Tibial artery (tissue), 4 donors: ENCODE results near the gene PBLD.
A peak's percentile ranks its signal among the peaks of the same experiment; 100 is the strongest.

Experiments
- DNase-seq, 2 donors: peaks; one replicate each; pipeline ENCODE4 v3.0.0-alpha.2; 2019
- H3K27ac ChIP-seq, 2 donors: fragments of 200-600 bp; sonication (generic) in 1 of 2; 1 replicate in 1 of 2; 2 replicates in 1 of 2; pipeline ENCODE4 v1.5.1; 2018 to 2019; ENCODE audit warnings: mild to moderate bottlenecking in 1 of 2
- H3K27me3 ChIP-seq, 2 donors: fragments of 200-600 bp; sonication (generic) in 1 of 2; one replicate each; pipeline versions ENCODE4 v1.5.1 to v1.6.0; 2016 to 2019
- H3K36me3 ChIP-seq, 3 donors: fragments of 200-600 bp; sonication (generic) in 2 of 3; one replicate each; pipeline ENCODE4 v1.5.1; 2016 to 2019; ENCODE audit warnings: mild to moderate bottlenecking in 2 of 3
- H3K4me1 ChIP-seq, 4 donors: fragments of 200-600 bp; sonication (generic) in 2 of 4; 1 replicate in 3 of 4; 2 replicates in 1 of 4; pipeline ENCODE4 v1.5.1; 2016 to 2019
- H3K4me3 ChIP-seq, 2 donors: fragments of 200-600 bp; sonication (generic) in 1 of 2; 1 replicate in 1 of 2; 2 replicates in 1 of 2; pipeline ENCODE4 v1.5.1; 2018 to 2019; ENCODE audit warnings: mild to moderate bottlenecking in 2 of 2
- H3K9me3 ChIP-seq, 3 donors: fragments of 200-600 bp; sonication (generic) in 1 of 3; one replicate each; pipeline ENCODE4 v1.5.1; 2016 to 2019
- intact Hi-C: fragments of 100-400 bp; cut with DNase I; formaldehyde crosslinking; loops from one replicate; pipeline ENCODE4 v1.15.0; 2023; ENCODE audit warnings: low total_unique reads
- TF ChIP-seq, protein P1 (sequence below), 2 experiments: fragments of 200-600 bp in 1 of 2; fragments of 450-650 bp in 1 of 2; IDR thresholded peaks; one replicate each; pipeline ENCODE4 v1.5.1; 2017 to 2019; ENCODE audit warnings: antibody characterized with exemption in 2 of 2, mild to moderate bottlenecking in 1 of 2, moderate library complexity in 1 of 2

PBLD gene

DNA sequence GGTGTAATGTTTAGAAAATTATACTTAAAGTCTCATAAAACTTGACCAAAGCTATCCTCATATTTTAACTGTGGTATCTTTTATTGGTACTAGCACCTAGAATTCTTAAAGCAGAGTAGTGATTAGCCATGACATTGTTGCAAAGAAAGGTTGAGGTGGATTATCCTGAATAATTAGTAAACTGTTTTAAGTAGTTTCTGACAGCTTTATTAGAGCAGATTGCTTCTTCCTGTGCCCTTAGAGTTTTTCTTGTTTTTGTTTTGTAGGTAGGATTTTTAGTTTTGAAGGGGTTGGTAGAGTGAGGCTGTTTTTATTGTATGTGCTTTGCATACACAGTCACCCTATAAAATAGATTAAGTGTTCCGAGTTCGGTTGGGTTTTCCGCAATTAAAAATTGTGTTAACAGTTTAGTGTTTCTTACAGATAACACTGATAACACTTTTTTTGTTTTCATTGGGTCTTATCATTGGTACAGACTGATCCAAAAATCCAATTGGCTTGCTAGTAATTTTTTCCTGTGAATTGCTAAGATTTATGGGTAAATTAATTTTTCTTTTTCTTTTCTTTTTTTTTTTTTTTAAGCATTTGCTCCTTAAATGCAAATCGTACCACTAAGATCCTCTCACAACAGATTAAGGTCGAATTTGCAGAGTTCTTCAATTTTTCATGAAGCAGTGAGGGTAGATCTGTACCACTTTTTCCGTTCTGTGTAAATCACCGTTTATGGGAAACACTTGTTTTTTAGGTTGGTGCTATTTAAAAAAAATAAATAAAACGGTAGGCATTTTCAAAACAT is 2.1 kb upstream of the PBLD start:
- H3K27ac ChIP-seq: peak overlapping the region; percentile 99 to 100
- intact Hi-C loops: loop anchor here (10.0 kb wide), 1 partner anchor 260 kb away; the partner anchor contains the start of gene HERC4
- peak overlapping the region; percentile 88 to 92 for H3K4me3 ChIP-seq
- peaks cover 12 to 19% (median 13%) of the 10 kb centered on the region in 3 donors for H3K36me3 ChIP-seq
- H3K4me1 ChIP-seq: peaks cover 0 to 66% (median 34%) of the 10 kb centered on the region in 4 donors
- H3K27me3 ChIP-seq: no peaks in the 10 kb centered on the region
- no peak for DNase-seq
- TF ChIP-seq, protein P1, sequence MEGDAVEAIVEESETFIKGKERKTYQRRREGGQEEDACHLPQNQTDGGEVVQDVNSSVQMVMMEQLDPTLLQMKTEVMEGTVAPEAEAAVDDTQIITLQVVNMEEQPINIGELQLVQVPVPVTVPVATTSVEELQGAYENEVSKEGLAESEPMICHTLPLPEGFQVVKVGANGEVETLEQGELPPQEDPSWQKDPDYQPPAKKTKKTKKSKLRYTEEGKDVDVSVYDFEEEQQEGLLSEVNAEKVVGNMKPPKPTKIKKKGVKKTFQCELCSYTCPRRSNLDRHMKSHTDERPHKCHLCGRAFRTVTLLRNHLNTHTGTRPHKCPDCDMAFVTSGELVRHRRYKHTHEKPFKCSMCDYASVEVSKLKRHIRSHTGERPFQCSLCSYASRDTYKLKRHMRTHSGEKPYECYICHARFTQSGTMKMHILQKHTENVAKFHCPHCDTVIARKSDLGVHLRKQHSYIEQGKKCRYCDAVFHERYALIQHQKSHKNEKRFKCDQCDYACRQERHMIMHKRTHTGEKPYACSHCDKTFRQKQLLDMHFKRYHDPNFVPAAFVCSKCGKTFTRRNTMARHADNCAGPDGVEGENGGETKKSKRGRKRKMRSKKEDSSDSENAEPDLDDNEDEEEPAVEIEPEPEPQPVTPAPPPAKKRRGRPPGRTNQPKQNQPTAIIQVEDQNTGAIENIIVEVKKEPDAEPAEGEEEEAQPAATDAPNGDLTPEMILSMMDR (IDR thresholded peaks at IDR 0.05): no peak
- H3K9me3 ChIP-seq: no peaks in the 10 kb centered on the region

DNA sequence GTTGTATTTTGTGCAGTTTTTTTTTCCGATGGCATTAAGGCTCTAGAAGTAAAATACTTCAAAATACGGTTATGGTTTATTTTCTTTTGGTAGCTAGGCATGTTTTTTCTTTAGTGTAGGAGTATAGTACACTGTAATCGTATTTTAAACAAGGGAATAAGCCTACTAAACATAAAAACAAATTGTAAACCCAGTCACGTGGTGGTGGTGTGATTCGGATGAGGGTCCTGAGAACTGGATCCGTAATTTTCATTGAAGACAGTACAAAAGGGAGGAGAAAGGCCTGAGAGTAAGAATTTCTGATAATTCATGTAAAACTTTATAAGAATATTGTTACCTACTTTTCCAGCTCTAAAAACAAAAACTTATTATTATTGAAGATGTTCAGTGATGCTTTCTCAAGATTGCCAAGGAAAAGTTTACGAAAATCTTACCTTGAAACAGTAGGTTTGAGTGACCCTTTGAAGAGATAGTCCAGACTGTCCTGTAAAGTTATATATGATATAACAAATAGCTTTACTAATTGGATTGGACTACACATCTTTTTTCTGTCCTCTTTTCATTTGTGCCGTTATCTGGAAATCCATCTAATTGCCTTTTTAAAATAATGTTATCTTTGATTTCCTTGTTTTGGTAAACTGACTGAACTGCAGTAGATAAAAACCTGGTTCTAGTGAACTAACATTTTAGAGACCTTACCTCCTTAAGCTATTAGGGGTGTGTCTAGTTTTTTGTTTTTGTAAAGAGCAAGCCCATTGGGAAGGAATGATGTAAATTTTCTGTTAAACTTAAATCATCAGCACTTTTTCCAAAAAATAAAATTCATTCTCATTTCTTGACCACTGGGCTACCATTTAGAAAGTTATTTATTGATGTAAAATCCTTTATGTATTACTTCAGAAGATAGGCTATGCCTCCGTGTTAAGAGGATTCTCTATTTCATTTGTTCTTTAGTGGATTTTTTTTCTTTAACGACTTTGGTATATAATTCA is 1.0 kb upstream of the PBLD start:
- TF ChIP-seq, protein P1 (IDR thresholded peaks at IDR 0.05): no peak
- Histone ChIP-seq H3K27ac (peak overlapping the region; percentile 99 to 100), H3K4me3 (peak overlapping the region; percentile 88 to 92), H3K27me3 (no peaks in the 10 kb centered on the region), H3K36me3 (peaks cover under 1 to 8% (median 2%) of the 10 kb centered on the region in 3 donors), H3K4me1 (peaks cover 0 to 65% (median 31%) of the 10 kb centered on the region in 4 donors), H3K9me3 (no peaks in the 10 kb centered on the region)
- no peak for DNase-seq
- intact Hi-C loops: loop anchor here (10.0 kb wide), 1 partner anchor 259 kb away; the partner anchor contains the start of gene HERC4

DNA sequence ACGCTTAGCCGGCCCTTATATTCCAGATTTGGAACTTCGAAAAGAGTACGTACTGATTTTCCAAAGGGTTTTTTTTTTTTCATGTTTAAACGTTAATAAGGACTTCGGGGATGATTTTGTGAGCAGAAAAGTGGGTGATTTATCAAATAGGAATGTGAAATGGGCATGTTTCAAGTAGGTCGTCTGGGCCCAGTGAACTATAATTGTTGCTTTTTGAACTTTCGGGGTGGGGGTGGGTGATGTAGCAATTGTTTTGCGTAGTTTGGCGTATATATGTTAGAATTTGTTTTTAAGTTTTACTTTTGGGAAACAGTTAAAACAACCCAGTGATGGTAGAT is 299 bp upstream of the PBLD start:
- DNase-seq: no peak
- Histone ChIP-seq H3K4me3 (peak overlapping the region; percentile 88 to 92), H3K27ac (peak overlapping the region; percentile 99 to 100), H3K4me1 (peaks cover 0 to 65% (median 30%) of the 10 kb centered on the region in 4 donors), H3K9me3 (no peaks in the 10 kb centered on the region), H3K27me3 (no peaks in the 10 kb centered on the region), H3K36me3 (peaks cover 0 to under 1% (median 0%) of the 10 kb centered on the region in 3 donors)
- TF ChIP-seq, protein P1 (IDR thresholded peaks at IDR 0.05): no peak
- intact Hi-C loops: loop anchor here (10.0 kb wide), 1 partner anchor 258 kb away; the partner anchor contains the start of gene HERC4

DNA sequence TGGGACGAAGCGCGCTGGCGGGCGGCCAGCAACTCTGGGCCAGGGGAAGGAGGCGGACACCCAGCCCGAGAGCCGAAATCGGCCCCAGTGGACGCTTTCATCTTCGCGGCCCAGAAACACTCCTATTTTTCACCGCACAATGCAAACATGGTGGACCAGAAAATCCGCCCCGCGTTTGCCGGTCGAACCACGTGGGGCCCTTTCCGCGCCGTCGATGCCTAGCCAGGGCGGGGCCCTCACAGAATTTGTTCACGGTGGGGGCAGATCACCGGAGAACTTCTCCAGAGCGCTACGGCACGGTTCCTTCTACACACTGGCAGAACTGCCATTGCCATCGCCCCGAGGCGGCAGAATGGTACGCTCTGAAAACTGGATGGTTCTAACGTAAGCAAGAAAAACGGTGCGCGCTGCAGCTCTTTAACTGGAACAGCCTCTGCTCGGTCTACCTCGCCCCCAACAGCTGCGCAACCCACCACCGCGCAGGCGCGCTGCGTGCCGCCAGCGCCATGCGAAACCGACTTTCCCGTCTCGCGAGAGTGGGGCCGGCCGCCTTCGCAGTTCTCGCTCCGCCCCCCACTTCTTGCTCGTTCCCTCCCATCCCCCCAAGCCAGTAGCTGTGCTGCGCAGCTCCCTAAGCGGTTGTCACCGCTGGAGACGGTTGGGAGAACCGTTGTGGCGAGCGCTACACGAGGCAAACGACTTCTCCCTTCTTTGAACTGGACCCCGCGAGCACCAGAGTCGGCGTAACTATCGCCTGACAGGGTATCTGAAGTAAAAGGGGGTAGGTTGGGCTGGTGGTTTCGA is 1.1 kb downstream of the PBLD start, which contains the start of gene HNRNPH3:
Gene HNRNPH3, plus strand, starts transcription at position 610 of the 804 bp plus-strand sequence. CDS start 5,158 bp downstream, outside the sequence.
- no peaks in the 10 kb centered on the region for H3K27me3 ChIP-seq
- H3K4me3 ChIP-seq: peak within 1 kb of the TSS; percentile 88 to 92
- no peaks in the 10 kb centered on the region for H3K9me3 ChIP-seq
- DNase-seq: peak; percentile 96 to 99
- H3K4me1 ChIP-seq: peaks cover 0 to 55% (median 19%) of the 10 kb centered on the region in 4 donors
- TF ChIP-seq, protein P1 (IDR thresholded peaks at IDR 0.05): peak in 1 of 2 experiments; percentile 7
- H3K36me3 ChIP-seq: no peaks in the 10 kb centered on the region
- H3K27ac ChIP-seq: peak within 1 kb of the TSS; percentile 99 to 100
- intact Hi-C loops: loop anchor here (10.0 kb wide), 1 partner anchor 257 kb away; the partner anchor contains the start of gene HERC4
